Activated effector memory CD4-positive, alpha-beta T cell treated with Interleukin-2 at 50 U/mL for 16 hours (primary cell): ENCODE results near the gene SIDT2.
A peak's percentile ranks its signal among the peaks of the same experiment; 100 is the strongest.
"Not testable (repeated sequence)": the region's sequence is repeated elsewhere in the genome, so short reads cannot be mapped to it uniquely, and the experiment has no call there.

ENCODE experiments used
- DNase-seq: peaks from one replicate; pipeline ENCODE4 v3.0.0-alpha.2; 2020

SIDT2 gene

GRCh38 chr11:117178210-117179034 lies at the start of gene SIDT2:
SIDT2 (plus strand) TSS chr11:117178743; CDS start chr11:117179264, 521 bp downstream.
- peak; percentile 82 for DNase-seq

- not testable (repeated sequence) for DNase-seq
Measured at GRCh38 chr11:117130396-117130795, 48.1 kb upstream of the SIDT2 start.

- no peak for DNase-seq
Measured at GRCh38 chr11:117130879-117131278, 47.7 kb upstream of the SIDT2 start.

- DNase-seq = no peak
Measured at GRCh38 chr11:117134431-117134830, 44.1 kb upstream of the SIDT2 start.

GRCh38 chr11:117134979-117135378 lies 43.6 kb upstream of the SIDT2 start:
- DNase-seq = not testable (repeated sequence)

- not testable (repeated sequence) for DNase-seq
Measured at GRCh38 chr11:117137223-117138086, 41.1 kb upstream of the SIDT2 start.

- DNase-seq = no peak
Measured at GRCh38 chr11:117143390-117143789, 35.2 kb upstream of the SIDT2 start.

- peak; percentile 90 for DNase-seq
Measured at GRCh38 chr11:117143871-117144476, 34.6 kb upstream of the SIDT2 start, which contains the start of gene PAFAH1B2. PAFAH1B2 (plus strand) TSS chr11:117144287; CDS start chr11:117152448, 8,161 bp downstream.

- DNase-seq = peak; percentile 3
Measured at GRCh38 chr11:117144477-117145392, 33.8 kb upstream of the SIDT2 start.

GRCh38 chr11:117145393-117145761 lies 33.2 kb upstream of the SIDT2 start:
- no peak for DNase-seq

GRCh38 chr11:117146521-117146920 lies 32.0 kb upstream of the SIDT2 start:
- DNase-seq = no peak

GRCh38 chr11:117152066-117152465 lies 26.5 kb upstream of the SIDT2 start:
- DNase-seq = no peak

GRCh38 chr11:117154468-117154867 lies 24.1 kb upstream of the SIDT2 start:
- DNase-seq = no peak

- no peak for DNase-seq
Measured at GRCh38 chr11:117157507-117157906, 21.0 kb upstream of the SIDT2 start.

- no peak for DNase-seq
Measured at GRCh38 chr11:117159892-117160291, 18.7 kb upstream of the SIDT2 start.

GRCh38 chr11:117160826-117161225 lies 17.7 kb upstream of the SIDT2 start:
- DNase-seq = no peak

GRCh38 chr11:117166491-117166890 lies 12.1 kb upstream of the SIDT2 start:
- DNase-seq = no peak

GRCh38 chr11:117169736-117170135 lies 8.8 kb upstream of the SIDT2 start:
- DNase-seq = no peak

- DNase-seq = no peak
Measured at GRCh38 chr11:117170210-117170609, 8.3 kb upstream of the SIDT2 start.

- no peak for DNase-seq
Measured at GRCh38 chr11:117171007-117171403, 7.5 kb upstream of the SIDT2 start.

GRCh38 chr11:117171404-117172061 lies 7.0 kb upstream of the SIDT2 start:
- no peak for DNase-seq
